Measurements from ENCODE around the gene SON.

- TF ChIP-seq CTCF (IDR thresholded peaks at IDR 0.05) (no peak), POLR2AphosphoS5 (IDR thresholded peaks at IDR 0.05) (no peak), POLR2A (IDR thresholded peaks at IDR 0.05) (no peak)
These were observed 35.4 kb downstream of the SON start for GRCh38 chr21:33578214-33578613.

Data from upper lobe of left lung (tissue), 4 donors.